ENCODE results near the gene EPX.

Gene EPX

DNA sequence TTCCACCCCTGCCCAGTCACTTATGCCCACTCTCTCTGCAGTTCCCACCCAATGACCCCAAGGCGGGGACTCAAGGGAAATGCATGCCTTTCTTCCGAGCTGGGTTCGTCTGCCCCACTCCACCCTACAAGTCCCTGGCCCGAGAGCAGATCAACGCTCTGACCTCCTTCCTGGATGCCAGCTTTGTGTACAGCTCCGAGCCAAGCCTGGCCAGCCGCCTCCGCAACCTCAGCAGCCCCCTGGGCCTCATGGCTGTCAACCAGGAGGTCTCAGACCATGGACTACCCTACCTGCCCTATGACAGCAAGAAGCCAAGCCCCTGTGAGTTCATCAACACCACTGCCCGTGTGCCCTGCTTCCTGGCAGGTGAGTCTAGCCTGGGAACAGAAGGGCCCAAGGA is 59.6 kb downstream of the EPX start:
- TF ChIP-seq REST (IDR thresholded peaks at IDR 0.05; ENCODE audit: insufficient read depth in 1 of 2, low read depth in 2 of 2, low read length in 2 of 2) (no peak), SIN3A (IDR thresholded peaks at IDR 0.05; ENCODE audit: borderline replicate concordance, insufficient read depth, low read length) (no peak), POLR2AphosphoS5 (IDR thresholded peaks at IDR 0.05; ENCODE audit: low read depth, low read length) (no peak), FOXP2 (optimal IDR thresholded peaks at IDR 0.05; ENCODE audit: borderline replicate concordance, extremely low read depth, extremely low read length, insufficient read depth) (no peak), TAF1 (IDR thresholded peaks at IDR 0.05; ENCODE audit: borderline replicate concordance, insufficient read depth, low read length) (no peak)

DNA sequence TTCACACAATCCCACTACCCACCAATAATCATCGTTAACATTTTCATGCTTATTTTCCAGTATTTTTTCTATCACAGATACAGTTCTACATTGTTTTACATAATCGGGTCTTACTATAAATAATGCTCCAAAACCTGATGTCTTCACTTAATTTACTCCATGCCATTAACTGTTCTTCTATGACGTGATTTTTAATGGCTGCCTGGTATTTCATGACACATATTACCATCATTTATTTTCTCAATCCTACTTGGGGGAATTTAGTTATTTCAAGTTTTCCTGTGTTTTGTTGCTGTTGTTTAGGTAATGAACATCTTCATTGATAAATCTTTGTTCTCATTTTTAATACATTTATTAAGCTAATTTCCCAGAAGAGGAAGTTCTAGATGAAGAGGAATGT is 60.6 kb downstream of the EPX start:
- TF ChIP-seq TAF1 (IDR thresholded peaks at IDR 0.05; ENCODE audit: borderline replicate concordance, insufficient read depth, low read length) (no peak), SIN3A (IDR thresholded peaks at IDR 0.05; ENCODE audit: borderline replicate concordance, insufficient read depth, low read length) (no peak), REST (IDR thresholded peaks at IDR 0.05; ENCODE audit: insufficient read depth in 1 of 2, low read depth in 2 of 2, low read length in 2 of 2) (no peak), POLR2AphosphoS5 (IDR thresholded peaks at IDR 0.05; ENCODE audit: low read depth, low read length) (no peak), FOXP2 (optimal IDR thresholded peaks at IDR 0.05; ENCODE audit: borderline replicate concordance, extremely low read depth, extremely low read length, insufficient read depth) (no peak)
